NCI-H2227 (cell line): ENCODE results near the gene RBM33.

Experiments used
- DNase-seq: peaks from one replicate; lab custom pipeline; 2025; ENCODE audit not compliant: unreplicated experiment; lab: John Stamatoyannopoulos, UW

RBM33 gene

GRCh38 chr7:155621418-155621980, 23.0 kb upstream of the RBM33 start:
- DNase-seq = no peak

- no peak for DNase-seq
Measured at GRCh38 chr7:155624412-155624811, 20.0 kb upstream of the RBM33 start.

GRCh38 chr7:155625557-155625956, 18.9 kb upstream of the RBM33 start:
- no peak for DNase-seq

GRCh38 chr7:155629171-155629570, 15.3 kb upstream of the RBM33 start:
- DNase-seq = no peak

GRCh38 chr7:155631155-155631554, 13.3 kb upstream of the RBM33 start:
- no peak for DNase-seq

GRCh38 chr7:155635817-155636216, 8.6 kb upstream of the RBM33 start:
- DNase-seq = no peak

- no peak for DNase-seq
Measured at GRCh38 chr7:155637155-155637554, 7.3 kb upstream of the RBM33 start.

GRCh38 chr7:155638366-155638765, 6.1 kb upstream of the RBM33 start:
- no peak for DNase-seq

- DNase-seq = no peak
Measured at GRCh38 chr7:155639958-155640520, 4.4 kb upstream of the RBM33 start.

- no peak for DNase-seq
Measured at GRCh38 chr7:155640629-155641028, 3.8 kb upstream of the RBM33 start.

GRCh38 chr7:155643804-155644177, 670 bp upstream of the RBM33 start:
- DNase-seq = no peak

- DNase-seq = peak; percentile 67
Measured at GRCh38 chr7:155644971-155645509, 579 bp downstream of the RBM33 start.

GRCh38 chr7:155645662-155646061, 1.2 kb downstream of the RBM33 start:
- no peak for DNase-seq

- no peak for DNase-seq
Measured at GRCh38 chr7:155646669-155647068, 2.2 kb downstream of the RBM33 start.

GRCh38 chr7:155647302-155647701, 2.8 kb downstream of the RBM33 start:
- DNase-seq = no peak

- DNase-seq = no peak
Measured at GRCh38 chr7:155647734-155648133, 3.3 kb downstream of the RBM33 start.

GRCh38 chr7:155648752-155649339, 4.4 kb downstream of the RBM33 start:
- DNase-seq = no peak

- no peak for DNase-seq
Measured at GRCh38 chr7:155649588-155649987, 5.1 kb downstream of the RBM33 start.

GRCh38 chr7:155652156-155653114, 8.0 kb downstream of the RBM33 start:
- no peak for DNase-seq

- DNase-seq = no peak
Measured at GRCh38 chr7:155653803-155654202, 9.3 kb downstream of the RBM33 start.

- no peak for DNase-seq
Measured at GRCh38 chr7:155656891-155657290, 12.4 kb downstream of the RBM33 start.
